Astrocyte of the hippocampus (primary cell): ENCODE results near the gene NTM.

Source experiments
- DNase-seq: peaks from one replicate; pipeline ENCODE4 v3.0.0; 2011; ENCODE audit warnings: low read depth, low spot score

NTM gene

GRCh38 chr11:131642756-131643531, 272.5 kb downstream of the NTM start:
- no peak for DNase-seq

DNA sequence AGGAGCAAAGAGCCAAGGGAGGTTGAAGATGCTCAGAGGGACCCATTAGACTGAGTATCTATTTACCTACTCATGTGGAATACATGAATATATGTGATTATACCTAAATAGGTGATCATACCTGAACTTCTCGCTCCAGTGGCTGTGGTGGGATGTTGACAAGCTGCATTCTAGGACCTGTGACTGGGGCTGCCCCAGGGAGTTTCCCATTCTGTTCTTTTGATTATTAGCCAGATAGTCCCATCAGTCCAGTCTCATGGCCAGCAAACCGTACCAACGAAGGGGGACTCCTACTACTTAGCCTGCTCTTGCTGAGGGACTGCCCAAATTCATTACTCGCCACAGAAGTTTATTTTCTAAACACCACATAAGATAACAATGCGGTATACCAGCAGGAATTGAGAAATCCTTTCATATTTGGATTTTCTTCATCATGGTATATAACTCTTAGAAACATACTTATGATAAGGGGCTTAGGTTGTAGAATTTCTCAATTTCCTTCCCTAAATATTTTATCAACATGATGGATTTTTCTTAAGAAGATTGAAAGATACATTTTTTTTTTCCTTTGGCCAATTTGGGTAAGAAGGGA, 273.9 kb downstream of the NTM start:
- no peak for DNase-seq

- no peak for DNase-seq
Measured at GRCh38 chr11:131645237-131645636, 274.8 kb downstream of the NTM start.

DNA sequence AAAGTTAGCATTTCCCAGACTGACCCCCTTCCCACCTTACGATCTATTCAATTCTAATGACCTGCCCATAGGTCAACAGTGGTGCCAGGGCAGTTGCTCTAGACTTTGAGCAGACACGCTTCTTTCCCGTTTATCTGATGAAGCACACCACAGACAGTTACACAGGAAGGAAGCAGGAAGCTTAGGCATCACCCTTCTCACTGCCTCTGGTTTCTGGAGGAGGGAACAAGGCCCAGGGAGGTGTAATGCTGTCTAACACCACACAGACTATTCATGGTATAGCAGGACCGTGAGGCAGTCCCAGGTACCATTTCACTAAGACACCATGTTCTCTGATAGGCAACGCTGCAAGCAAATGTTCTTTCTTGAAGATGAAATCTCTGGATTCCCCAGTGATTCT, 279.4 kb downstream of the NTM start:
- no peak for DNase-seq

DNA sequence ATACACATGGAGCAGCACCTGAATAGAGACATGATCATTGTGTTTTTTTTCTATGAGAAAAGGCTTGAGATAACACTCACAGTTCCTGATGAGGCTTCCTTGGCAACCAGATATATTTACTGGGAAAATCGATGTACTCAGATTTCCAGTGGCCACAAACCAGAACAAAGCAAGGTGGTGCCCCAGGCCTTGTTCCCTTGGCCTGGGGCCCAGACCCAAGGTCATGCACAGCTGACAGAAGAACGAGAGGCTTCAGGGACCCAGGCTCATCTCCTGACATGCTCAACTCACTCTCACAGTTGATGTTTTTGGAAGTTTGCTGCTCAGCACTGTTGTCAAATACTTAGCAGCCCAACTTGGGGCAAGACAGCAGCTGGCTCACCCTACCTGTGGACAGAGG, 281.8 kb downstream of the NTM start:
- no peak for DNase-seq

- no peak for DNase-seq
Measured at GRCh38 chr11:131653260-131653659, 282.8 kb downstream of the NTM start.

DNA sequence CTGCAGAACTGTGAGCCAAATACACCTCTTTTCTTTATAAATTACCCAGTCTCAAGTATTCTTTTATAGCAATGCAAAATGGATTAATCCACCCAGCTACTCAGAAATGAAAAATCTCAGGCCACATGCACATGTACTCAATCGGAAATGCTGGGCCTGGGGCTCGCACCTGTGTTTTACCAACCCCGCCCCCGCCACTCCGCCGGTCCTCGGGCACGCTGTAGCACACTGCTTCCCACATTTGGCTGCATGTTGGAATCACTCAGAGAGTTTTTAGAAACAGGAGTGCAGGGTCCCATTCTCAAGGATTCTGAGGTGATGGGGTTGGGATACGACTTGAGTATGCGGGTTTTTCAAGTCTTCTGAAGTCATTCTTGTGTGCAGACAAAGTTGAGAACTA, 284.4 kb downstream of the NTM start:
- no peak for DNase-seq

- DNase-seq = no peak
Measured at GRCh38 chr11:131656179-131656838, 285.9 kb downstream of the NTM start.

- DNase-seq = no peak
Measured at GRCh38 chr11:131656839-131657211, 286.4 kb downstream of the NTM start.

- no peak for DNase-seq
Measured at GRCh38 chr11:131658414-131658813, 288.0 kb downstream of the NTM start.

DNA sequence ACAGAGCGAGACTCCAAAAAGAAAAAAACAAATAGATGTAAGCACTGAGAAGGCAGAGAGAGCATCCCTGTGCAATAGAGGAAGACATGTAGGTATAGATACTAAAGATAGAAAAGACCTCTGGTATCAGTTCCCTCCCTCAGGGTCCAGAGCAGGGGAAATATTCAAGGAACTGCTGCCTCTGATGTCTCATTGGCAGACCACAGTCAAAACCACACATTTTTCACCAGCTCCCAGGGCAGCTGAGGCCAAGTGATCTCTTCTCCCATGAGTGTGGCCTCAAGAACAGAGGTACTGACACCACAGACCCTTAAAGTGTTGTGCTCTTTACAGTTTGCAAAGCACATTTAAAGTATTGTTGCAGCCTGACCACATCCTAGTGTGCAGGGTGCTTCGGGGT, 288.5 kb downstream of the NTM start:
- peak; percentile 46 for DNase-seq

DNA sequence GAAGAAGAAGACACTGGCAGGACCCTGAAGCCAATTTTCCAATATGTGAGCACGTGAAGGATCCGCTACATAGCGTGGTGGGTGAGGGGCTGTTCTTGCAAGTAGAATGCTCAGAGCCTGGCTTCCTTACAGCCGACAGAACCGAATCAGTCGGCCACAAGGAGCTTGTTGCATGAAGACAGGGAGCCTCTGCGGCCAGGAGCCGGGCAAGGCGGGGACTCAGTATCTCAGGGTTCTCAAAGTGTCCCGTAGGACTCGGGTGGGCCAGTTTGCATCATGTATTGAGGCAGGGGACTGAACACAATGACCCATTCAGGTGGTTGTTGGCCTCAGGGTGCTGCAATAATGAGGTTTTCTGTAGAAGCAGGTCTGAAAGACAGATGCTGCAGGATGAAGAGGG, 289.5 kb downstream of the NTM start:
- DNase-seq = no peak

GRCh38 chr11:131661132-131661531, 290.7 kb downstream of the NTM start:
- DNase-seq = peak; percentile 73

GRCh38 chr11:131662317-131662972, 292.0 kb downstream of the NTM start:
- peak; percentile 35 for DNase-seq

DNA sequence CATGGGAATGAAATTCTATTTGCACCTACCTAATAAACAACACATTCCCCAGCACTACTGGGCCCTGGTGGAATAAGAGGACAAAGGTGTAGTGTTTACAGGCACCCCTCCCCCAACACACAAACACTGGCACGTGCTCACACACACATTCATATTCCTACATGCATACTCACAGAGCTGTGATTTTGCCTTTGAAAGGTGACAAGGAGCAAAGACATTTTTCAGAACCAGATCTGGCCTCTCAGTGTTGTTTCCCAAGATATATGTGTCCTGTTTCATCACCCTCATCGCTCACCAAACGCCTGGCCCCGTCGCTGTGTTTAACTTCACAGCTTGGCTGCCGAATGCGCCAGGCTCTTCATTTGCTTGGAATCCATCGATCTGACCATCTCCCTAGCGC, 292.6 kb downstream of the NTM start:
- DNase-seq = no peak

DNA sequence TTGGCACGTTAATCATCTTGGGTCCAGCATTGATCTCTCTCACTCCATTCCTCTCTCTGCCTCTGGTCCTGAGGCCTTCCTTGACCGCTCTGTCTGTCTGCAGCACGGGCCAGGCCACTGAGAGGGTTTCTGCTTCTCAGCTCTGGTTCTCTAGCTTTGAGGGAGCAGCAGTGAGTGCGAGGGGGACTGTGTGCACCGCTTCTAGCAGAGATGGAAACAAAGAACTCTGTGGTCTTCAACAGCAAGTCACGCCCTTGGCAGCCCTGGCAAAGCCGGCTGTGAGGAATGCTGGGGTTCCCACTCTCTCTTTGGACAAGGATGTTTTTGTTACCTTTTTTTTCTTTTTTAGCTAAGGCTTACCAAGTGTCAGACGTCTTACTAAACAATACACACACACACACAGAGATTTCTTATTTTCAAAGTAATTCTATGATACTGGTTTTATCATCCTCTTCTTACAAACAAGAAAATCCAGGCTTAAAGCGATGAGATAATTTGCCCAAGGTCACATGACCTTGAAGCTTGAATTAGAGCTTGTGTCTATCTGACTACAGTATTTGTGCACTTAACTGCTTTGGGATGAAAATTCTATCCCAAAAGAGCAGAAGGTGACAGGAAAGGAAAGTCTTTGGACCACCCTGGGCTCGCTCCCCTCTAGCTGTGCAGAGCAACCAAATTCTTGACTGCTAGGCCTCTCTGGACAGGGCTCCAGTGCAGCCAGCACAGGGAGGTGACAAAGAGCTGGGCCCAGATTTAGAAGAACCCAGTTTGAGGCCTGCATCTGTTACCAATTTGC, 293.2 kb downstream of the NTM start:
- peak; percentile 38 for DNase-seq

GRCh38 chr11:131664293-131664692, 293.9 kb downstream of the NTM start:
- DNase-seq = no peak

GRCh38 chr11:131664816-131665215, 294.4 kb downstream of the NTM start:
- no peak for DNase-seq

DNA sequence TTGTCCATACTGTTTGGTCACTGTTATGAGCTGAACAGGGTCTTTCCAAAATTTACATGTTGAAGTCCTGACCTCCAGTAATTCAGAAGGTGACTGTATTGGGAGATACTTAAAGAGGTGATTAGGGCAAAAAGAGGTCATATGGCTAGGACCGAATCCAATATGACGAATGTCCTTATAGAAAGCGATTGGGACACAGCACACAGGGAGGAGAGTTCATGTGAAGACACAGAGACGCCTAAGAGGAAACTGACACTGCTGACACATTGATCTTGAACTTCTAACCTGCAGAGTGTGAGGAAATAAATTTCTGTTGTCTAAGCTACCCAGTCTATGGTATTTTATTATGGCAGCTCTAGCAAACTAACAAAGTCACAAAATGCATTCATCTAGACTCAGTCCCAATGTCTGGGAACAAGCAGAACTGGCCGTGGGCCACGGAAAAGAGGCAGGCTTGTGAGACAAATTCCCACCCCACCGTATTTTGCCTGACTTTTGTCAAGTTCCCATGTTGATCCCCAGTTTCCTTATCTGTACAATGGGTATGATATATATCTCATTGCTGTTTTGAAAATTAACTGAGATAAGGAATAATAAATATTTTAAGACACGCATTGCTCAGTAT, 295.0 kb downstream of the NTM start:
- DNase-seq = no peak

GRCh38 chr11:131666006-131666405, 295.6 kb downstream of the NTM start:
- DNase-seq = no peak

- DNase-seq = peak; percentile 67
Measured at GRCh38 chr11:131666617-131667016, 296.2 kb downstream of the NTM start.
